Kidney epithelial cell (primary cell): ENCODE measurements around the gene FILIP1. TPM values are rescaled to one million over a fixed set of nuclear protein-coding genes. Genes with fewer than 3 reads are reported as not detected.

Experiments
- DNase-seq: peaks from one replicate; pipeline ENCODE4 v3.0.0-alpha.2; 2010; ENCODE audit warnings: low read depth
- H3K27me3 ChIP-seq: 2 replicates; pipeline ENCODE4 v1.6.0; 2011; ENCODE audit warnings: low read length; ENCODE audit not compliant: control insufficient read depth, insufficient read depth
- H3K36me3 ChIP-seq: 2 replicates; pipeline ENCODE4 v1.5.1; 2011; ENCODE audit warnings: low read length; ENCODE audit not compliant: control insufficient read depth, insufficient read depth
- H3K4me3 ChIP-seq: 2 replicates; pipeline ENCODE4 v1.5.1; 2011; ENCODE audit warnings: low read depth, mild to moderate bottlenecking, control low read depth, low read length
- CTCF ChIP-seq: IDR thresholded peaks from 2 replicates; pipeline ENCODE4 v1.5.1; 2011; ENCODE audit warnings: mild to moderate bottlenecking, moderate library complexity, low read length, control low read depth, inconsistent platforms; ENCODE audit not compliant: insufficient read depth, poor library complexity, severe bottlenecking
- total RNA-seq: library from RNA; depleted of rRNA; stranded (reverse); fragments of >200 nt; gene quantifications from 2 replicates; pipeline ENCODE4 v1.2.3, GENCODE V29; 2015

FILIP1 gene
- total RNA-seq, 1 donor from 2014 or later, result 0.04 TPM

- H3K27me3 ChIP-seq, result no peaks in the 10 kb centered on the region
- TF ChIP-seq CTCF, result no peak
- DNase-seq, result peak; percentile 34
Measured at GRCh38 chr6:75317503-75318206, 175.9 kb downstream of the FILIP1 start.

GRCh38 chr6:75315978-75316377 lies 177.6 kb downstream of the FILIP1 start:
- no peak overlapping the region for H3K4me3 ChIP-seq
- no peaks in the 10 kb centered on the region for H3K36me3 ChIP-seq
- H3K27me3 ChIP-seq, result no peaks in the 10 kb centered on the region
- no peak for DNase-seq
- no peak for TF ChIP-seq CTCF

More at GRCh38 chr6:75317503-75318206, 175.9 kb downstream of the FILIP1 start:
- no peak overlapping the region for H3K4me3 ChIP-seq
- H3K36me3 ChIP-seq, result no peaks in the 10 kb centered on the region

- no peak for TF ChIP-seq CTCF
- Histone ChIP-seq H3K4me3 (no peak overlapping the region), H3K27me3 (no peaks in the 10 kb centered on the region), H3K36me3 (no peaks in the 10 kb centered on the region)
- DNase-seq, result no peak
Measured at GRCh38 chr6:75308250-75308988, 185.2 kb downstream of the FILIP1 start.

GRCh38 chr6:75307364-75308004 lies 186.1 kb downstream of the FILIP1 start:
- TF ChIP-seq CTCF, result no peak
- Histone ChIP-seq H3K36me3 (no peaks in the 10 kb centered on the region), H3K4me3 (no peak overlapping the region), H3K27me3 (no peaks in the 10 kb centered on the region)
- DNase-seq, result no peak

GRCh38 chr6:75306064-75306463 lies 187.5 kb downstream of the FILIP1 start:
- Histone ChIP-seq H3K36me3 (no peaks in the 10 kb centered on the region), H3K4me3 (no peak overlapping the region), H3K27me3 (no peaks in the 10 kb centered on the region)
- no peak for DNase-seq
- no peak for TF ChIP-seq CTCF
